GM21619 (cell line): ENCODE results near the gene LCP1.

ENCODE experiments used
- ATAC-seq: cut with Tn5 transposase; IDR thresholded peaks from one replicate; pipeline ENCODE4 v1.9.1; 2021; ENCODE audit not compliant: unreplicated experiment

The LCP1 gene

DNA sequence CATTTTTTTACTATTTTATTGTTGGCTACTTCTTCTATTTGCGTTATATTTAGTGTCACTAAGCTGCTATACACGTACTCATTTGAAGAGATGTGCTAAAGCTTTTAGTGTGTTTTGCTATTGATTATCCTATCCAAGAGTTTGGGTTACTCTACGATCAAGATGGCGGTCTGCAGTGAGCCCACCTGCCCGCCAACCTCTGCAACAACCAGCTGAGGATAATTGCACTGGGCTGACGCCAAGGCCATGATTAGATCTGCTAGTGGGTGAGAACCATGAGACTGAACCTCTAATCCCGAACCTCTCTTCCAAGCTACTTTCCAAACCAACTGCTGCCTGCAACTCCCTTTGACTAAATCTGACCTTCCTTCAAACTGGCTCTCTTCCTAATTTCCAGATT, 78.9 kb downstream of the LCP1 start:
- ATAC-seq = no peak

DNA sequence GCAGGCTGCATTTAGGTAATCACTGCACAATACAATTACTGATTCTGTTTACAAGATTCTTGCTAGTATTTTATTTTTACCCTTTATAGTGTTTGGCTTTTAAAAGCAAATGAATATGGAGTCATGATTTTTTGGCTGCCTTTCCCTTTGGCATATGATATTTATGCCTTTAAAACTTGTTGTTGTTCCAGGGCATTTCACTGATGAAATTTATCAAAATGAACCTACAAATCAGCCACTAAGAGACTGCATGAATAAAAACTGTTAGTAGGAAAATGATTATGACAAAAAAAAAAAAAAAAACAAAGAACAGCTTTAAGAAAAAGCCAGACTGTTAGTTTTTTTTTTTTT, 79.7 kb downstream of the LCP1 start:
- no peak for ATAC-seq

DNA sequence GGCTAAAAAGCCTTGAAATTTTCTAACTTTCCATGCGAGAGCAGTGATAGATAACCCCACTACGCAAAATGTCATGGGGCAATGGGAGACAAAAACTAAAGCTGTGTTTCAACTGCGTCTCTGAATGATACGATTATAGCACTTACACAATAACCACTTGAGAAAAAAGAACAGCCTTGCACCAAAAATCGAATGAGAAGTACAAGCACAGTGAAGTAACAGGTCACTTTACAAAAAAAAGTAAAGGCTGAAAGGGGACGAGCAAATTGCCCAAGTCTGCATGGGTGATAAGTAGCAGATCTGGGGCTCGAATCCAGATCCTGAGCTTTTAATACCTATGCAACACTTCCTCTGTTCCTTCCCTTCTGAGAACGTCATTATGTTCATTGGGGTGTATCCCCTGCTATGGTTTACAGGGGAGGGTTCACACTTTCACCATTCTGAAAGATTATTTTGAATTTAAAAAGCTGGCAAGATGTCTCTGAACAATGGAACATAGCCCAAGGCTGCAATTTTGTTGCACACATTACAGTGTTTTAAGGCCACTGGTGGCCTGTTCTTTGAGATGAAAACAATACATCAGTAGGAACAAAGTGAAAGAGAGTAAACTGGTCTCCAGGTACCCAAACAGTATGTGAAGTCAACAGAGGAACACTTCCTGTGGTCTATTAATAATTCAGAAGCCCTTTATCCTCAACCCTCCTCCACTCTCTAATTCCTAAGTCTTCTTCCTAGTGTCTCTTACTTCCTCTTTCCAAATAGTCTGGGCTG, 80.3 kb downstream of the LCP1 start:
- ATAC-seq = no peak

DNA sequence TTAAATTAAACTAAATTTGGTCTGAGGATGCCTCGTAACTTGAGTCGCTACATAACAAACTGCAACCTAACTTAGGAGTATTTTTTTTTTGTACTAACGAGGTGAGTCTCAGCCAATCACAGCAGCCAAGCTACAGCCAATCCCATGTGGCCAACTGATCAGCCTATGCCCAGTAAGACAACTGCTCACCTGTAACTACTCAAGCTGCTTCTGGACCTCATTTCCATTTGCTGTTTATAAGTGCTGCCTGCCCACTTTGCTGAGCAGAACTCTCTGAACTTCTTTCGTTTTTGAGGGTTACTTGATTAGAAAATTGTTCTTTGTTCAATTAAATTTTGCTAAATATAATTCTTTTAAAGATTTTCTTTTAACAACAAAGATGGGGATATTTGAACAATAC, 81.0 kb downstream of the LCP1 start:
- ATAC-seq = no peak

DNA sequence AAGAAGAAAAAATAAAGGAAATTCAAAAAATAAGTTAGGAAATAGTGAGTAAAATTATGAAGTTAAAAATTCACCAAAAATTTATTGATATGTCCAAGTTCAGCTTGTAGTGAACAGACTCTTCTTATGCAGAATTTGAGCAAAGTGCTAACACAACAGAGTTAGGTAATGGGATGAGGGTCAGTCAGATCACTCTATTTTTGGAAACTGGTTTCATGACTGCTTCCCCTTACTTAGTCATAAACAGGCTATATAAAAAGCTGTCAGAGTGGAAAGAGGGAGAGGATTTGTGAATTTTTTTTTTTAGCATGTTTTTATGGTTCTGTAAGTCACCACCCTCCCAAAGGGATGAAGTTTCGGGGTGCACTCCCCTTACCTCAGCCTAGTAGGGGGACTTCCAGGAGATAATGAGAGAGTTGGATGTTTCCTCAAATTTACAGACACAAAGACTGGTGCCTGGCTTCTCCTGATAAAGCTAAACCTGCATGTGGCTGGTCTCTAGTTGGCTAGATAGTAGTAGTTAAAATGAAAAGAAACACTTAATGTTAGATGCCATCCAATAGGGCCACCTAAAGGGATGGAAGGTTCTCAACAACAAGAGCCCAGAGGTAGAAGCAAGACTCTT, 81.7 kb downstream of the LCP1 start:
- ATAC-seq = no peak

DNA sequence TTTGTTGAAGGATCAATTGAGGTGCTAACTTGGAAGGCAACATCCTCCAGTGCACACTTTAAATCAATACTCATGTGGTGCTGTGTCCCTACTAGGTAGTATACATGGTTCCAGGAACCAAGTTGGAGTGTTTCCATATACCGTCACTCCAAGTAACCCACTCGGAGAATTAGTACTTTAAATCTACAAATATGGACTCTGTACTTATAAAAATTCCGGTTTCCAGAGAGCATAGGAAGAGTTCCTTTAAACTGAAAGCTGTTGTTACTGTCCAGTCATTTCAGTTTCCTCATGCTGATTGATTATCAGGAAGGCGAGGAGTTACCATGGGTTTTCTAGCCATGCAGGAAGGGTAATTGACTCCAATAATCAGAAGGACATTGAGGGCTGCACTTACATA, 84.3 kb downstream of the LCP1 start:
- ATAC-seq = no peak

DNA sequence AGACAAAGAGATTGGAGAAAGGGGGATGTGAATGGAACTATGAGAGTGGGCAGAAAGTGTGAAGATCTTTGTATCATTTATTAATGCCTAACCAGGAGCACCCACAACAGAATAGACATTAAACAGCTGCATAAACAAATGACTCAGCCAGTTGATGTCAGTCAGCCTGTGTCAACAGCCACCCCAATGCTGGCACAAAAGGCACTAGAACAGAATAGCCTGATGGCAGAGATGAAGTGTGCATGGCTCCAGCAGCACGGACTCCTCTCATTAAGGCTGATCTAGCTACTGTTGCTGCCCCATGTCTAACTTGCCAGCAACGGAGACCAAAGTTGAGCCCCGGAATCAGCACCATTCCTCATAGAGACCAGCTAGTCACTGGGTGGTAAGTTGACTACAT, 85.0 kb downstream of the LCP1 start:
- no peak for ATAC-seq

DNA sequence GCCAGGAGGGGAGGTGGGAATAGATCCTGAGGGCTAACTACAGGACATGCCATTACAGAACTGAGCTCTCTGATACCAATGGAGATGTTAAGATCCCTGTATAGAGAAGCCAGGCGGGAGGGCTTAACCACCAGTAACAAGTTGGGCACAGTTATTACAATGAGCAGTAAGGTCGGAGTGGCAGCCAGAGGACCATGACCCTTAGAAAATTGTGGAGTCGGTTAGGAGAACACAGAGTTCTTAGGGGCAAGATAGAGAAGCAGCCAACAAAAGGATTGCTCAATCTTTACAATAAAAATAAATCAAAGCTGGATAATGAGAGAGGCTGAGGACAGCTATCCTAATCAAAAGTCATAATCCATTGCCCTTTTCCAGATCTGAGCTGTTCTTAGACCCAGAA, 87.5 kb downstream of the LCP1 start:
- no peak for ATAC-seq

DNA sequence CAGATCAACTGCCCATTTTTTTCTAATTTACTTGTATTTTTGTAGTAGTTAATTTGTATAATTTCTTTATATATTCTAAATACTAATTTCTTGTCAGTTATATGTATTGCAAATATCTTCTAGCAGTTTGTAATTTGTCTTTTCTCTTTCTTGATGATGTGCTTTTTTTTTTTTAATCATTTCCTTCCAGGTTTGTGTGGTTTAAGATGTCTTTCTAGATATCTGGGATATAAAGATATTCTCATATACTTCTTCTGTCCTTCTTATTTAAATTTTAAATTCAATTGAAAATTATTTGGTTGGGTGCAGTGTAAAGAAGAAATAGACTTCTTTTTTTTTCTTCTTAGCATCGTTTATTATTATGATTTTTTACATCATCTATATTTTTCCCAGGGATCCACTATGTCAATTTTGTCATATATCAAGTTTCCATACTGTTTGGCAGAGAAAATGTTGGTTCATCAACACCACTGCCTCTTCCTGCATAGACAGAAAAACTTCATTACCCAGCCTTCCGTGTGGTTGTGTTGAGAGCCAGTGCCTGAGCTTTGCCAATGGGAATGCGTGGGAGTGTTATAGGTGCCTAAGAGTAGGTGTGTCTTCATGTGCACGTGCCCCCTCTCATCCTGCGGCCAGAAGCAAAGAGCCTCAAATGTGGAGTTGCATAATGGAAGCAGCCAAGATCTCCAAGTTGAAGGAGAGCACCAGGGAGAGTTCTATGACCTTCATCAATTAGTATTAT, 93.0 kb downstream of the LCP1 start:
- no peak for ATAC-seq

DNA sequence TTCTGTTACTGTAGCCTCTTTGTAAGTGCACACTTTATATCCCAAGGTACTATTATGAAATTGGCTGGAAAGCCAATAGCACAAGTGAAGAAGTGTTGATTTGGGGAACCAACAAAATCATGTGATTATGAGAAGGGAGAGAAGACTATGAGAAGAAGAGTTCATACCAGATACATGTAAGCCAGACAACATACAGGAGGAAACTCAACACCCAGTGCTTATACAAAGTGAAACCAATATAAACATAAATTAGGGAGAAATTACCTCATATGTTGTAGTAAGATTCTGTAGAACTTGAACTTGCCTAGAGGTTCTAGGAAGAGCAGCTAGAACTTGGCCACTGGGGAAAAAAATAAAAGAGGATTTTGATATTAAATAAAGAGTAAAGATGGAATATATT, 94.5 kb downstream of the LCP1 start:
- ATAC-seq = no peak

DNA sequence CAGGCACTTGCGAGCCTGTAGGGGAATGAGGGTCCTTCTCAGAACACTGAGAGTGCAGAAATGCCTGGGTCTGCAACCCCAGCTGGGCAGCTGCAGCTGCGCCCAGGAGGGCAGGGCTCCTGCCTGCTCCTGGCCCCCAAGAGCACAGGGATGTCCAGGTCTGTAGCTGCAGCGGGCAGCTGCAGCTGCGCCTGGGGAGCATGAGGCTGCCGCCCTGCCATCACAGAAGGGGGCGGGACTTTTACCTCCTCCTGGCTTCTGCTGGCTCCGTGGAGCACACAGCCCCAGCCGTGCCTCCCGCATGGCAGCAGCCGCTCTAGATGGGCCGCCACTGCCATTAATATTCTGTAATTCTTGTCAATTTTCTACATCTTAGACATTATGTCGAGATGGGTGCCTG, 95.0 kb downstream of the LCP1 start:
- ATAC-seq = no peak

DNA sequence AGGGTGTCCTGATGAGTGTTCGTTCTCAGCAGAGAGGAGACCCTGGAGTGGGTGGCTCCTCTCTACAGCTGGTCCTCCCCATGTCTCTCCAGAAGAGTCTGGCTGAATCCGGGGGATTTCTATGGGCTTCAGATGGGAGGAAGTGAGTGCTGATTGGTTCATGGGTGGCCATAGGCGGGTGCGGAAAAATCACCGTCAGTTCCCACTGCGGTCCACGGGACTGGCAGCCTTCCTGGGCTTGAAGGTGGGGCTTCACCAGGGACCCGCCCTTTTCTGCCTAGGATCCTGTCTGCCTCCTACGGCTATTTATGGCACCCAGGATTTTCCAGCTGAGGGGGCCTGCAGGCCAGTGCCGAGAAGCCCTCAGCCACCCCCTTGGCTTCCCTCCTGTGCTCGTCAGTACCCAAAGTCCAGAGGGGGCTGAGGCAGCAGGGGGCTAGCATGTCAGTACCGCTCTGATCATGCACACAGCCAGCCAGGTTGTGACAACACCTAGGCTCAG, 95.5 kb downstream of the LCP1 start:
- no peak for ATAC-seq

DNA sequence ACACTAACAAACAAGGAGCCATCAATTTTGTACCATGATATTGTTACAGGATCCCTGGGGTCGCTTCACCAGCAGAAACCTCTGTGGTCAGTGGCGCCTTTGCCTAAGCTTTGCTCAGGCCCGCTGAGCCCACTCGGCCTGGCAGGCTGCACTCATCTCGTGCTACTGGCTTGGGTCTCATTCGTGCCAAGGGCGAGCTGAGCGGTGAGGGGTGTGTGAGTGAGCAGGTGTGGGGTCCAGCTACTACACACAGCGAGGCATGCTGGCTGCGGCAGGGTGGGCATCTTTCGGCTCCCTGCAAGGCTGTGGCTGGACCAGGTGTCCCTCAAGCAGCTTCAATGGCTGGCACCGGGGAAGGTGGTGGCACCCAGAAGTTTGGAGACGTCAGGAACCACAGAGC, 96.2 kb downstream of the LCP1 start:
- ATAC-seq = no peak

DNA sequence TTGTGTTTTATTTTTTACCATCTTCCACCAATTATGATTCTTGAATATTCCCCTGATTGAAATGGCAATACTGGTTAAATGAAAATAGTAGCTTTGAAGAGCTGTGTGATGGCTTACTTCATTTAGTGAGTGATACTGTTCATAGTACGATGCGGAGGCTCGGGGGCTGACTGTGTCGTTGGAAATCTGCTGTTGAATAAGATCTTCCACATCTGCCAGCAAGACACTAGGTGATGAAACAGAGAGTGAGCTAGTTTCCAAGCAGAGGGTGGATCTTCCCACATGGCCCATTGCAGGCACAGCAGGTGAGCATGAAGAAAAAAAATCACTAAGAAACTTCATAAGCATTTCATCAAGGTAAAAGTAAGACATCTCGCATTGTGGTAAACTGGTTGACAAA, 99.7 kb downstream of the LCP1 start:
- no peak for ATAC-seq

DNA sequence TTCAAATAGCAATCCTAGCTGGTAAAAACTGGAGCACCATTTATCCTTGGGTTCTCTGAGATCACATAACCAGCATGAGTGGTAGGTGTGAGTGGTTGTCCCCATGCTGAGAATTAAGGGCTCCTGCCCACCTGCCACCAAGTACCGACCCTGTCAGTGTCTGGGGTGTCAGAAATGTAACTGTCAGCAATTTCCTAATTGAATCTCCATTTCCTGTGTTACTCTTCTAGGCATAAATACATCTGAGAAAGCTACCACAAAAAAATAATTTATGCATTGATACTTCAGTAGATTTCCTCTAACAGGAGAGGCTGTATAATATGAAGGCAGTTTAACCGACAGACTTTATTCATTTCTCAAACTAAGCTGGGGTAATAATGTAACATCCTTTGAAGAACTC, 102.2 kb downstream of the LCP1 start:
- ATAC-seq = no peak

DNA sequence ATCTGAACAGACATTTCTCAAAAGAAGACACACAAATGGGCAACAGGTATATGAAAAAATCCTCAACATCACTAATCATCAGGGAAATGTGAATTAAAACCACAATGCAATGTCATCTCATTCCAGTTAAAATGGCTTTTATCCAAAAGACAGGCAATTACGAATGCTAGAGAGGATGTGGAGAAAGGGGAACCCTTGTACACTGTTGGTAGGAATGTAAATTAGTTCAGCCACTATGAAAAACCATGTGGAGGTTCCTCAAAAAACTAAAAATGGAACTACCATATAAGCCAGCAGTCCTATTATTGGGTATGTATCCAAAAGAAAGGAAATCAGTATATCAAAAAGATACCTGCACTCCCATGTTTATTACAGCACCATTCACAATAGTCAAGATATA, 104.7 kb downstream of the LCP1 start:
- no peak for ATAC-seq

DNA sequence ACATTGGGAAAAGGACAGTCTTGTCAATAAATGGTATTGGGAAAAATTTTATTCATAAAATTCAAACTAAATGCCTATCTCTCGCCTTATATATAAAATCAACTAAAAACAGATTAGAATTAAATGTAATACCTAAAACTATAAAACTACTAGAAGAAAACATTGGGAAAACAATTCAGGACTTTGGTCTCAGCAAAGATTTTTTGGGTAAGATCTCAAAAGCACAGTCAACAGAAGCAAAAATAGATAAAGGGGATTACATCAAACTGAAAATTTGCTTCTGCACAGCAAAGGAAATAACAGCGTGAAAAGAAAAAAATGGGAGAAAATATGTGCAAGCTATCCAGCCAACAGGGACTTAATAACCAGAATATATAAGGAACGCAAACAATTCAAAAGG, 105.2 kb downstream of the LCP1 start:
- ATAC-seq = no peak
